A673 (cell line): Measurements from ENCODE around the gene DEUP1.

ENCODE experiments used
- CTCF ChIP-seq: fragments of 300-800, 200-600 bp; sonication (generic); conservative IDR thresholded peaks from 2 replicates; pipeline ENCODE4 v1.5.1; 2017; ENCODE audit warnings: low read depth, mild to moderate bottlenecking, antibody characterized with exemption, low read length, moderate library complexity, mixed read lengths
- EZH2 ChIP-seq: fragments of 200-600 bp; sonication (generic); IDR thresholded peaks from 2 replicates; pipeline ENCODE4 v1.6.1; 2017; ENCODE audit warnings: borderline replicate concordance, low read depth, mild to moderate bottlenecking, mixed read lengths, antibody characterized with exemption, low read length; ENCODE audit not compliant: poor library complexity, severe bottlenecking

DNA sequence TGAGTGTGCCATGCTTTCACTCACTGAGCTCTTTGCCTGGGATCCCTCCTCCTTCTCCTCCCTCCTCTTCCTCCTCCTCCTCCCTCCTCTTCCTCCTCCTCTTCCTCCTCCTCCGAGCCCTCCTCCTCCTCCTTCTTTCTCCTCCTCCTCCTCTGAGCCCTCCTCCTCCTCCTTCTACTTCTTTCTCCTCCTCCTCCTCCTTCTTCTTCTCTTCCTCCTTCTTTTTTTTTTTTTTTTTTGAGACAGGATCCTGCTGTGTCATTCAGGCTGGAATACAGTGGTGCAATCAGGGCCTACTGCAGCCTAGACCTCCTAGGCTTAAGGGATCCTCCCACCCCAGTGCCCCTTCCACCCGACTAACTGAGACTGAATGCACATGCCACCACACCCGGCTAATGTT is 62.3 kb downstream of the DEUP1 start:
- no peak for TF ChIP-seq CTCF
- TF ChIP-seq EZH2: no peak
